DND-41 (cell line): ENCODE data around the gene FNDC3B.

Experiments
- ATAC-seq: fragments of 200-7000 bp; cut with Tn5 transposase; 3 replicates; pipeline ENCODE4 v1.9.1; 2021; ENCODE audit warnings: low read depth; ENCODE audit not compliant: insufficient read depth
- DNase-seq: peaks from one replicate; pipeline ENCODE4 v3.0.0-alpha.2; 2020
- H2AFZ ChIP-seq: 2 replicates; pipeline ENCODE4 v1.6.0; 2012; ENCODE audit warnings: low read depth, low read length
- H3K27ac ChIP-seq: 2 replicates; pipeline ENCODE4 v1.5.1; 2012; ENCODE audit warnings: low read length, inconsistent platforms
- H3K27me3 ChIP-seq: fragments of 200-600 bp; sonication (generic); 2 replicates; pipeline ENCODE4 v1.6.0; 2012; ENCODE audit warnings: low read length, mild to moderate bottlenecking, inconsistent platforms; ENCODE audit not compliant: insufficient read depth, poor library complexity
- H3K36me3 ChIP-seq: 2 replicates; pipeline ENCODE4 v1.5.1; 2012; ENCODE audit warnings: low read length, inconsistent platforms; ENCODE audit not compliant: insufficient read depth
- H3K4me1 ChIP-seq: 2 replicates; pipeline ENCODE4 v1.5.1; 2012; ENCODE audit warnings: mild to moderate bottlenecking, low read length; ENCODE audit not compliant: insufficient read depth
- H3K4me2 ChIP-seq: 2 replicates; pipeline ENCODE4 v1.6.0; 2012; ENCODE audit warnings: mild to moderate bottlenecking, moderate library complexity, low read length, inconsistent platforms; ENCODE audit not compliant: insufficient read depth
- H3K4me3 ChIP-seq, 2 experiments: fragments of 200-600 bp in 1 of 2; shearing (Covaris generic) in 1 of 2; 2 replicates each; pipeline ENCODE4 v1.5.1; 2012 to 2016; ENCODE audit warnings: inconsistent platforms in 2 of 2, low read length in 2 of 2, mild to moderate bottlenecking in 2 of 2, low read depth in 1 of 2, moderate library complexity in 1 of 2
- H3K79me2 ChIP-seq: 2 replicates; pipeline ENCODE4 v1.6.0; 2012; ENCODE audit warnings: low read length, inconsistent platforms; ENCODE audit not compliant: insufficient read depth
- H3K9ac ChIP-seq: 2 replicates; pipeline ENCODE4 v1.6.0; 2012; ENCODE audit warnings: low read depth, mild to moderate bottlenecking, inconsistent platforms, low read length, moderate library complexity
- H3K9me3 ChIP-seq: 2 replicates; pipeline ENCODE4 v1.5.1; 2012; ENCODE audit warnings: low read length, moderate library complexity, mild to moderate bottlenecking, inconsistent platforms; ENCODE audit not compliant: insufficient read depth, severe bottlenecking
- H4K20me1 ChIP-seq: 2 replicates; pipeline ENCODE4 v1.6.0; 2012; ENCODE audit warnings: low read length; ENCODE audit not compliant: insufficient read depth
- CTCF ChIP-seq: IDR thresholded peaks from 2 replicates; pipeline ENCODE4 v1.5.1; 2012; ENCODE audit warnings: borderline replicate concordance, low read length, moderate library complexity, mild to moderate bottlenecking; ENCODE audit not compliant: poor library complexity, severe bottlenecking; ENCODE audit errors: extremely low read depth
- EZH2 ChIP-seq: IDR thresholded peaks from 3 replicates; pipeline ENCODE4 v1.6.1; 2012; ENCODE audit warnings: borderline replicate concordance, low read depth, mild to moderate bottlenecking, moderate library complexity, low read length, inconsistent platforms; ENCODE audit not compliant: severe bottlenecking

Gene FNDC3B

GRCh38 chr3:172119266-172119969, 80.0 kb downstream of the FNDC3B start:
- DNase-seq = no peak
- ATAC-seq = no peak
- no peak for TF ChIP-seq CTCF
- TF ChIP-seq EZH2 = no peak
- H2AFZ ChIP-seq = no peak overlapping the region
- H3K36me3 ChIP-seq = no peaks in the 10 kb centered on the region
- H3K9ac ChIP-seq = no peak overlapping the region
- no peaks in the 10 kb centered on the region for H4K20me1 ChIP-seq
- H3K79me2 ChIP-seq = no peaks in the 10 kb centered on the region
- no peaks in the 10 kb centered on the region for H3K9me3 ChIP-seq
- no peaks in the 10 kb centered on the region for H3K27me3 ChIP-seq
- no peaks in the 10 kb centered on the region for H3K4me1 ChIP-seq
- no peak overlapping the region for H3K4me3 ChIP-seq
- H3K4me2 ChIP-seq = no peak overlapping the region
- no peak overlapping the region for H3K27ac ChIP-seq

GRCh38 chr3:172120912-172121311, 81.5 kb downstream of the FNDC3B start:
- no peak overlapping the region for H3K4me2 ChIP-seq
- ATAC-seq (no peak), DNase-seq (no peak)
- no peak overlapping the region for H2AFZ ChIP-seq
- no peak for TF ChIP-seq EZH2
- no peak for TF ChIP-seq CTCF
- no peak overlapping the region for H3K4me3 ChIP-seq
- H3K27ac ChIP-seq = no peak overlapping the region
- H3K36me3 ChIP-seq = no peaks in the 10 kb centered on the region
- H3K9ac ChIP-seq = no peak overlapping the region
- no peaks in the 10 kb centered on the region for H3K4me1 ChIP-seq
- H4K20me1 ChIP-seq = no peaks in the 10 kb centered on the region
- H3K9me3 ChIP-seq = no peaks in the 10 kb centered on the region
- H3K79me2 ChIP-seq = no peaks in the 10 kb centered on the region
- H3K27me3 ChIP-seq = no peaks in the 10 kb centered on the region

GRCh38 chr3:172121981-172122380, 82.6 kb downstream of the FNDC3B start:
- DNase-seq (no peak), ATAC-seq (no peak)
- TF ChIP-seq EZH2 (no peak), CTCF (no peak)
- H3K4me3 ChIP-seq = no peak overlapping the region
- no peaks in the 10 kb centered on the region for H3K4me1 ChIP-seq
- H3K9ac ChIP-seq = no peak overlapping the region
- no peaks in the 10 kb centered on the region for H3K27me3 ChIP-seq
- no peaks in the 10 kb centered on the region for H3K36me3 ChIP-seq
- H3K79me2 ChIP-seq = no peaks in the 10 kb centered on the region
- no peaks in the 10 kb centered on the region for H3K9me3 ChIP-seq
- H3K27ac ChIP-seq = no peak overlapping the region
- no peaks in the 10 kb centered on the region for H4K20me1 ChIP-seq
- H3K4me2 ChIP-seq = no peak overlapping the region
- H2AFZ ChIP-seq = no peak overlapping the region

- Histone ChIP-seq H3K4me1 (no peaks in the 10 kb centered on the region), H3K79me2 (no peaks in the 10 kb centered on the region), H3K4me2 (no peak overlapping the region), H3K9ac (no peak overlapping the region), H3K27me3 (no peaks in the 10 kb centered on the region), H2AFZ (no peak overlapping the region), H3K9me3 (no peaks in the 10 kb centered on the region), H3K4me3 (no peak overlapping the region), H3K27ac (no peak overlapping the region), H3K36me3 (no peaks in the 10 kb centered on the region), H4K20me1 (no peaks in the 10 kb centered on the region)
- TF ChIP-seq CTCF (no peak), EZH2 (no peak)
- ATAC-seq (no peak), DNase-seq (no peak)
Measured at GRCh38 chr3:172124271-172124670, 84.9 kb downstream of the FNDC3B start.
